HFFc6 (cell line): ENCODE measurements around the gene E2F4. TPM values are rescaled to one million over a fixed set of nuclear protein-coding genes. Genes with fewer than 3 reads are reported as not detected.

Source experiments
- DNase-seq: peaks from one replicate; pipeline ENCODE4 v3.0.0-alpha.2; 2018
- H3K27ac Mint-ChIP-seq: 2 replicates; pipeline ENCODE4 v1.8.0; 2020; ENCODE audit warnings: mild to moderate bottlenecking, mixed read lengths
- H3K27me3 Mint-ChIP-seq: 2 replicates; pipeline ENCODE4 v1.8.0; 2021; ENCODE audit warnings: mild to moderate bottlenecking, moderate library complexity, mixed read lengths; ENCODE audit not compliant: insufficient read depth
- H3K36me3 Mint-ChIP-seq: 2 replicates; pipeline ENCODE4 v1.8.0; 2021; ENCODE audit warnings: low read depth, mixed read lengths
- H3K4me1 Mint-ChIP-seq: 2 replicates; pipeline ENCODE4 v1.8.0; 2020; ENCODE audit warnings: low read depth, mixed read lengths
- H3K4me3 Mint-ChIP-seq: 2 replicates; pipeline ENCODE4 v1.8.0; 2020; ENCODE audit warnings: mild to moderate bottlenecking, moderate library complexity, mixed read lengths
- H3K9me3 Mint-ChIP-seq: 2 replicates; pipeline ENCODE4 v1.8.0; 2020; ENCODE audit warnings: mild to moderate bottlenecking, mixed read lengths
- CTCF ChIP-seq: fragments of 200-600 bp; sonication (generic); IDR thresholded peaks from 2 replicates; pipeline ENCODE4 v1.5.0; 2021; ENCODE audit warnings: antibody characterized with exemption, mild to moderate bottlenecking
- long read RNA-seq: library from polyadenylated mRNA; unstranded; transcript quantifications from one replicate; pipeline ENCODE4 v2.0.0, GENCODE V29; 2019
- total RNA-seq, 6 experiments: library from RNA; stranded (reverse); fragmentation: NEBNext Ultra II Directional; extraction: Animal tissue kit (Norgen Biotek cat#: 25700); gene quantifications; 2 replicates in 1 of 6; 3 replicates in 5 of 6; pipeline ENCODE4 v1.2.3, GENCODE V29; 2021

E2F4 gene
- 10 to 100 TPM; 52.9 to 64.7 (median 61.0) TPM for total RNA-seq
- long read RNA-seq, transcript E2F4-201 (10 exons, 2,096 nt), result major isoform, 31 of 43 reads
- long read RNA-seq, partial matches to known transcripts, result 2 of 43 reads
- long read RNA-seq, other reads (novel, unspliced or antisense), result 8 of 43 reads

- peaks cover 7% of the 10 kb centered on the region for H3K27me3 Mint-ChIP-seq
- H3K27ac Mint-ChIP-seq, result peak within 1 kb of the TSS; percentile 83
- H3K9me3 Mint-ChIP-seq, result no peaks in the 10 kb centered on the region
- peaks cover 46% of the 10 kb centered on the region for H3K4me1 Mint-ChIP-seq
- peak within 1 kb of the TSS; percentile 96 for H3K4me3 Mint-ChIP-seq
- no peak for TF ChIP-seq CTCF
- peaks cover 36% of the 10 kb centered on the region for H3K36me3 Mint-ChIP-seq
- peak; percentile 88 for DNase-seq
Observed at GRCh38 chr16:67191995-67192681, at the start of gene E2F4. TSS of gene E2F4 (plus strand) at chr16:67192155. CDS start at chr16:67192228, 73 bp downstream.

- Mint-ChIP-seq H3K4me1 (no peaks in the 10 kb centered on the region), H3K27me3 (peaks cover 2% of the 10 kb centered on the region), H3K36me3 (peaks cover 20% of the 10 kb centered on the region), H3K4me3 (no peak overlapping the region), H3K9me3 (no peaks in the 10 kb centered on the region), H3K27ac (no peak overlapping the region)
- TF ChIP-seq CTCF, result no peak
- DNase-seq, result no peak
Observed at GRCh38 chr16:67142342-67142741, 49.6 kb upstream of the E2F4 start.

GRCh38 chr16:67144943-67145342, 47.0 kb upstream of the E2F4 start:
- peaks cover 28% of the 10 kb centered on the region for H3K36me3 Mint-ChIP-seq
- H3K27ac Mint-ChIP-seq, result no peak overlapping the region
- H3K27me3 Mint-ChIP-seq, result peaks cover 5% of the 10 kb centered on the region
- TF ChIP-seq CTCF, result no peak
- peaks cover 13% of the 10 kb centered on the region for H3K4me1 Mint-ChIP-seq
- no peaks in the 10 kb centered on the region for H3K9me3 Mint-ChIP-seq
- DNase-seq, result no peak
- H3K4me3 Mint-ChIP-seq, result no peak overlapping the region

- peaks cover 13% of the 10 kb centered on the region for H3K4me1 Mint-ChIP-seq
- no peaks in the 10 kb centered on the region for H3K9me3 Mint-ChIP-seq
- H3K36me3 Mint-ChIP-seq, result peaks cover 23% of the 10 kb centered on the region
- no peak for TF ChIP-seq CTCF
- DNase-seq, result no peak
- H3K27me3 Mint-ChIP-seq, result peaks cover 5% of the 10 kb centered on the region
- H3K27ac Mint-ChIP-seq, result peak overlapping the region; percentile 28
- no peak overlapping the region for H3K4me3 Mint-ChIP-seq
Observed at GRCh38 chr16:67145746-67146145, 46.2 kb upstream of the E2F4 start.

- Mint-ChIP-seq H3K27me3 (peaks cover 5% of the 10 kb centered on the region), H3K9me3 (no peaks in the 10 kb centered on the region), H3K36me3 (peaks cover 17% of the 10 kb centered on the region), H3K27ac (peak overlapping the region; percentile 20; the same call in 1 of the 2 replicates), H3K4me3 (no peak overlapping the region), H3K4me1 (peaks cover 21% of the 10 kb centered on the region)
- DNase-seq, result no peak
- peak; percentile 21; the same call in 1 of the 2 replicates for TF ChIP-seq CTCF
Observed at GRCh38 chr16:67146523-67147357, 45.2 kb upstream of the E2F4 start.
